T follicular helper cell (primary cell): ENCODE data around the gene LMAN1L.

Experiments
- DNase-seq: peaks from one replicate; pipeline ENCODE4 v3.0.0-alpha.2; 2020; ENCODE audit warnings: low read depth

LMAN1L gene

GRCh38 chr15:74816624-74817369 is 4.2 kb downstream of the LMAN1L start:
- DNase-seq: no peak

- no peak for DNase-seq
Measured at GRCh38 chr15:74817370-74817737, 4.7 kb downstream of the LMAN1L start.

- DNase-seq: no peak
Measured at GRCh38 chr15:74820056-74820455, 7.4 kb downstream of the LMAN1L start.

GRCh38 chr15:74821091-74821789 is 8.6 kb downstream of the LMAN1L start:
- DNase-seq: no peak

- DNase-seq: no peak
Measured at GRCh38 chr15:74821790-74822158, 9.1 kb downstream of the LMAN1L start.

GRCh38 chr15:74822233-74822632 is 9.6 kb downstream of the LMAN1L start:
- no peak for DNase-seq

GRCh38 chr15:74823324-74823723 is 10.7 kb downstream of the LMAN1L start:
- DNase-seq: no peak

GRCh38 chr15:74824976-74825375 is 12.3 kb downstream of the LMAN1L start:
- no peak for DNase-seq

- DNase-seq: no peak
Measured at GRCh38 chr15:74825866-74826265, 13.2 kb downstream of the LMAN1L start.

- peak; percentile 25 for DNase-seq
Measured at GRCh38 chr15:74826364-74826819, 13.8 kb downstream of the LMAN1L start, which contains the start of gene CPLX3. Gene CPLX3, plus strand, starts transcription at chr15:74826627. Its CDS starts 77 bp downstream, at chr15:74826704.

GRCh38 chr15:74826921-74827320 is 14.3 kb downstream of the LMAN1L start:
- no peak for DNase-seq

- no peak for DNase-seq
Measured at GRCh38 chr15:74827614-74828013, 15.0 kb downstream of the LMAN1L start.

GRCh38 chr15:74828835-74829234 is 16.2 kb downstream of the LMAN1L start:
- no peak for DNase-seq

- no peak for DNase-seq
Measured at GRCh38 chr15:74829486-74829885, 16.9 kb downstream of the LMAN1L start.

- no peak for DNase-seq
Measured at GRCh38 chr15:74829991-74830390, 17.4 kb downstream of the LMAN1L start.

GRCh38 chr15:74830868-74831267 is 18.2 kb downstream of the LMAN1L start:
- DNase-seq: no peak

GRCh38 chr15:74831813-74832495 is 19.3 kb downstream of the LMAN1L start:
- no peak for DNase-seq

- no peak for DNase-seq
Measured at GRCh38 chr15:74832826-74833225, 20.2 kb downstream of the LMAN1L start.

GRCh38 chr15:74833376-74834107 is 20.9 kb downstream of the LMAN1L start:
- DNase-seq: no peak

GRCh38 chr15:74835312-74835823 is 22.7 kb downstream of the LMAN1L start:
- no peak for DNase-seq

- DNase-seq: no peak
Measured at GRCh38 chr15:74836846-74837245, 24.2 kb downstream of the LMAN1L start.
